GF-D8 (cell line): ENCODE measurements around the gene USP11.
"Not testable (repeated sequence)": the region's sequence is repeated elsewhere in the genome, so short reads cannot be mapped to it uniquely, and the experiment has no call there.

Source experiments
- DNase-seq: peaks from one replicate; lab custom pipeline; 2025; lab: John Stamatoyannopoulos, UW

The USP11 gene

GRCh38 chrX:47247206-47247998 is 14.6 kb downstream of the USP11 start:
- no peak for DNase-seq

- no peak for DNase-seq
These were observed 15.2 kb downstream of the USP11 start for GRCh38 chrX:47247999-47248320.

- DNase-seq = no peak
These were observed 15.8 kb downstream of the USP11 start for GRCh38 chrX:47248576-47248975.

GRCh38 chrX:47250017-47250347 is 17.2 kb downstream of the USP11 start:
- no peak for DNase-seq

GRCh38 chrX:47257620-47258019 is 24.8 kb downstream of the USP11 start:
- not testable (repeated sequence) for DNase-seq

GRCh38 chrX:47264483-47265173 is 31.8 kb downstream of the USP11 start:
- no peak for DNase-seq

- DNase-seq = no peak
These were observed 33.8 kb downstream of the USP11 start for GRCh38 chrX:47266643-47267042.

- DNase-seq = no peak
These were observed 39.2 kb downstream of the USP11 start for GRCh38 chrX:47272013-47272408.

GRCh38 chrX:47273011-47273730 is 40.4 kb downstream of the USP11 start:
- DNase-seq = no peak

- no peak for DNase-seq
These were observed 45.9 kb downstream of the USP11 start for GRCh38 chrX:47278691-47279090.

GRCh38 chrX:47283015-47283771 is 50.4 kb downstream of the USP11 start:
- no peak for DNase-seq

- DNase-seq = not testable (repeated sequence)
These were observed 51.8 kb downstream of the USP11 start for GRCh38 chrX:47284616-47285015.

- DNase-seq = no peak
These were observed 53.1 kb downstream of the USP11 start for GRCh38 chrX:47285836-47286320.

GRCh38 chrX:47293106-47293505 is 60.3 kb downstream of the USP11 start:
- DNase-seq = no peak

GRCh38 chrX:47296766-47297365 is 64.1 kb downstream of the USP11 start:
- no peak for DNase-seq

- DNase-seq = no peak
These were observed 65.1 kb downstream of the USP11 start for GRCh38 chrX:47297874-47298273.
